ENCODE measurements around the gene LRP1.

The LRP1 gene

GRCh38 chr12:57135527-57136326 lies 7.4 kb downstream of the LRP1 start:
- peak; percentile 92 for DNase-seq (ENCODE audit: low spot score)

DNA sequence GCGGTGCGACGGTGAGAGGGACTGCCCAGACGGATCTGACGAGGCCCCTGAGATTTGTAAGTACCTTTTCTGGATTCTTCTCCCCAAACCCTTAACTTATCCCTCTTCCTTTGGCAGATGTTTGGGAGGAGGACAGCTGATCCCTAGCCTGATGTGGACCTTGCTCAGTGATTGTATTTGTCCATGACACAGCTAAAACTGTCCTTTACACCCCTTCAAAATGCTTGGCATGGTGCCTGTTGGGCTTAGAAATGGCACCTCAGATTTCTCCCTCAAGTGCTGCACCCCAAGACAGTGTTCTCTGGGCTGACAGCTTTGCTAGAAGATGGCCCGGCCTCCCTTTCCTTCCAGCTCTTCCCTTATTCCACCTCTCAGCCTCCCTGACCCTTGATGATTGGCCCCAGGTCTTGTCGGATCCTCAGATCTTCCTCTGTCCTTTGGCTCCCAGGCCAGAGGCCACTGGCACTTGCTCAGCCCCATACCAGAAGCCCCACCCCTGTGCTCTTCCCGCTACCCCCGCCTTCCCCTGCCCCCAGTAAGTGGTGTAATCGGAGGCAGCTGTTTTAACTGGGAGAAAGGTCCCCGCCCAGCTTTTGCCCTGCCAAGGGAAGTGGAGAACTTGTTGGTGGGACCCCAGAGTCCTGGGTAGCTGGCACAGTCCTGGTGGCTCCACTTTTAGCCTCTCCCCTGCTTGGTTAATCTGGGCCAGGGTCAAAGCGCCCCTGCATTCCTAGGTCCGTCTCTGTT lies 10.4 kb downstream of the LRP1 start:
- DNase-seq (ENCODE audit: low spot score) = no peak

- DNase-seq (ENCODE audit: low spot score) = no peak
Observed at GRCh38 chr12:57139796-57140649, 11.7 kb downstream of the LRP1 start.

GRCh38 chr12:57141249-57141648 lies 13.0 kb downstream of the LRP1 start:
- DNase-seq (ENCODE audit: low spot score) = no peak

- DNase-seq (ENCODE audit: low spot score) = no peak
Observed at GRCh38 chr12:57142121-57142520, 13.8 kb downstream of the LRP1 start.

GRCh38 chr12:57142727-57143126 lies 14.4 kb downstream of the LRP1 start:
- no peak for DNase-seq (ENCODE audit: low spot score)

DNA sequence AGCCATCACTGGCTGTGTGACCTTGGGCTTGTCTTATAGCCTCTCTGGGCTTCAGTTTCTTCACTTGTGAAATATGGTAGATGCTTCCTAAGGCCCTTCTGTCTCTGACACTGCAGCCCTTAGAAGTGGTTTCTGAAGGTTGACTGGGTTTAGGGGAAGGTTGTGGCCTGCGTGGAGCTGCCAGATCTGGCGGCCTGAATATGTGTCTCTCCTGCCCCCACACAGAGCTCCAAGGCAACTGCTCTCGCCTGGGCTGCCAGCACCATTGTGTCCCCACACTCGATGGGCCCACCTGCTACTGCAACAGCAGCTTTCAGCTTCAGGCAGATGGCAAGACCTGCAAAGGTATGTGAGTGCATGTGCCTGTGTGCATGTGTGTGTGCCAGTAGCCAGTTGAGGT lies 15.2 kb downstream of the LRP1 start:
- no peak for DNase-seq (ENCODE audit: low spot score)

GRCh38 chr12:57145460-57146059 lies 17.3 kb downstream of the LRP1 start:
- DNase-seq (ENCODE audit: low spot score) = no peak

DNA sequence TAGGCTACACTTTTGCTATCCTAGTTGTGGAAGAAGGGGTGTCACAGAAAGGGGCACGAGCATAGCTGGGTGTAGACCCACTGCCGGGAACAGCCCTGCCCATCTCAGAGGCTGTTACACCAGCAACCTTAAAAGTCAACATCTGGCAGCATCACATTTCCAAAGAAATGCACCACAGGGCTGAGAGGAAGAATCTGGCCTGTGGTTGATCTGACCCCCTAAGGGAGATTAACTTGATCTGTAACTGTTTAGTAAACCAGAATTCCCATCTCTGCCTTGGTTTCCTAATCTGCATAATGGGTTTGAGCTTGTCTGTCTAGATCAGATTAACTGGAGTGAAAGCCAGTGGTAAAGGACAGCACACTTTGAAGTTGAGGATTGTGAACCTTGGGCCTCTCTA lies 17.8 kb downstream of the LRP1 start:
- DNase-seq (ENCODE audit: low spot score) = no peak

- no peak for DNase-seq (ENCODE audit: low spot score)
Observed at GRCh38 chr12:57146961-57147944, 19.0 kb downstream of the LRP1 start, which contains the start of gene LRP1-AS. TSS of gene LRP1-AS (minus strand) at chr12:57147619.

- DNase-seq (ENCODE audit: low spot score) = no peak
Observed at GRCh38 chr12:57148469-57149244, 20.4 kb downstream of the LRP1 start.

DNA sequence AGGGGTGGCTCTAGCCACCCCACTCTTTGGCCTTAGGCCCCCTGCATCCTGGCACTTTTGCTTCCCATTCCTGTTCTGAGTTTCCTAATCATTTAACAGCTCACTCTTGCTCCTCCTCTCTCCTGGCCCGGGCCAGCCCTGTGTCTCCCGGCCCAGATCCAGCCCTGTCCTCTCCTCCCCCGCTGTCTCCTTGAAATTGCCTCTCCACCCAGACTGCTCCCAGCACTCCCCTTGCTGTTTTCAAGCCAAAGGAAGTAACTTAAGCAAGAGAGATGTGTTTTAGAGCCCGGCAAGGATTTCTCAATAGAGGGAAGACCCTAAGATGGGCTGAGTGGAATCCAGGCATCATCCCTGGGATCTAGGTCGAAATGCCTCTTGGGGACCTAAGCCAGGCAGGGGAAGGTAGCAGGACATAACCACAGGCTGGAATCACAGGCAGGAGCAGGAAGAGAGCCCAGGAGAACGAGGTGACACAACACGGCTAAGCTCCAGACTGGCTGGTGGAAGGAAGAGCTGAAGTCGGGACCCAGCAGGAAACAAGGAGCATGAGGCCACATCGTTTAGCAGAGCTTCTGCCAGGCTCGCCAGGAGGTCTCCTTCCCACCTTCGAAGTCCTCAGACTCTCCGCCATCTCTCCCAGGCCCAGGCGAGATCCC lies 21.1 kb downstream of the LRP1 start:
- DNase-seq (ENCODE audit: low spot score) = peak; percentile 81

DNA sequence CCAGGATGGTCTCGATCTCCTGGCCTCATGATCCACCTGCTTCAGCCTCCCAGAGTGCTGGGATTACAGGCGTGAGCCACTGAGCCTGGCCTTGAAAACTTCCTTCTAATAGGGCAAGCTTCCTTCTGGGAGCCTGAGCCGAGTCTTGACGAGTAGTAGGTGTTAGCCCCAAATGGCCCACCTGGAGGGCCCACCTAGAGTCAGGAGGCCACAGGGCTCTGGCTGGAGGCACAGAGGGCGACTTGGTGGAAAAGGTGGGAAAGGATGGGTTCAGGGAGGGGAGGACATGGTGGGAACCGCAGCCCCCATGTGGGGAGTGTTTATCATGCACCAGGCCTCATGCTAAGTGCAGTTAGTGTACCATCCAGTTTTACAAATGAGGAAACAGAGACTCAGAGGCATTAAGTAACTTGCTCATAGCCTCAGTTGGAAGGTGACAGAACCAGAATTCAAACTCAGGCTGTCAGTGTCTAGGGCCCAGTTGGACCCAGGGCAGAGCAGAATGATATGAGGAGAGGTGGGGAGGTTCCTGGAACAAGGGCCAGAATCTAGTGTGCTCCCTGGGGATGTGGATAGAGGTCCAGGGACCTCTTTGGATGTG lies 22.2 kb downstream of the LRP1 start:
- DNase-seq (ENCODE audit: low spot score) = no peak

DNA sequence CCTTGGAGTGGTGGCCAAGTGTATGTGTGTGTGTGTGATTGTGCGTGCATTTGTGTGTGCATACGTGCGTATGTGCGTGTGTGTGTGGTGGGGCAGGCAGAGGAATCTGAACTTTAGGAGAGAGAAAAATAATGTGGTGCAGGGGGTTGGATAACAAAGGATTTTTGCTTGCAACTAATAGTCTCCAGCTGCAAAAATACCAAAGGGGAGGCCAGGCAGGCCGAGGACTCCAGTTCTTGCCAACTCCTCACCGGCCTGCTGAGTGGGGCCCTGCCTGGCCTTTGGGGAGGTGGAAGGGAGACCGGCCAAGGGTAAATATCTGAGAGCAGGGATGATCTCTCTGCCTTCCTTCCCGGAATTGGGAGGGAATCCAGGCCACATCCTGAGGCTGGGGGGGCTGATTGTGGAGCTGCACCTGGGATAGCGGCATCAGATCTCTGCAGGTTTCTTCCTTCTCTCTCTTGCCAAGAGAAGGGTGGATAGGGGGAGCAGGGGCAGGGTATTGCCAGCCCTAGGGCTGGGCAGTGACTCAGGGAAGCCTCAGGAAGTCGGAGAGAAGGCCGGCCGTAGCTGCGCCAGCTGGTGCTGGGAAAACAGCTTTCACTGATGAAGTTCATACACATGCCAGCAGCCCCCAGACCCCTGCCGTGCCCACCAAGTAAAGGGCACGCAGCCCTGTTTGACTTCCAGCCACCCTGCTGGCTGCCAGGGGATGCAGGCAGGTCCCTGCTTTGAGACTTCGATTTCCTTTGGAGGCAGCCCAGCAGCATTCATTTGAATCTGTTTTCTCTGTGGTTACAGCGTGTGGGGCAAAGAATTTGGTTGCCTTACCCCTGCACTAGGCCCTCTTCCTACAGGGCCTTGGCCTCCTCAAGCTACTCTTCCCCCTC lies 23.7 kb downstream of the LRP1 start:
- peak; percentile 84 for DNase-seq (ENCODE audit: low spot score)

DNA sequence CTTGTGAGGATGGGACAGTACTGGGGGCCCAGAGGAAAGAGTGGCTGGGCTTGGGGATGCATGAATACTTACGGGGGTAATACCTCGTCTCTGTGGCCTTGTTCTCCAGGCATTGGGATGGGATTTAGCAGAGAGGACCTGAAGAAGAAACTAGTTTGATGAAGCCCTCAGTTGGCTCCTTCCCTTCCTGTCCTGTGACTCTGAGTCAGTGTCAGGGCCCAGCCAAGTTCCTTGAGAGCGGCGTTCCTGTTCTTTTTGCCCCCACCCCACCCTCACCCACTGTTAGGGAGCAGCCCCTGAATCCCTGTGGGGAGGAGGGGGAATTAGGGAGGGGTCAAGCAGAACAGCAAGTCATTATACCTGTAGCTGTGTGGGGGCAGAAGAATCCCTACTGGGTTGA lies 24.4 kb downstream of the LRP1 start:
- DNase-seq (ENCODE audit: low spot score) = no peak

GRCh38 chr12:57153415-57153997 lies 25.2 kb downstream of the LRP1 start:
- no peak for DNase-seq (ENCODE audit: low spot score)

DNA sequence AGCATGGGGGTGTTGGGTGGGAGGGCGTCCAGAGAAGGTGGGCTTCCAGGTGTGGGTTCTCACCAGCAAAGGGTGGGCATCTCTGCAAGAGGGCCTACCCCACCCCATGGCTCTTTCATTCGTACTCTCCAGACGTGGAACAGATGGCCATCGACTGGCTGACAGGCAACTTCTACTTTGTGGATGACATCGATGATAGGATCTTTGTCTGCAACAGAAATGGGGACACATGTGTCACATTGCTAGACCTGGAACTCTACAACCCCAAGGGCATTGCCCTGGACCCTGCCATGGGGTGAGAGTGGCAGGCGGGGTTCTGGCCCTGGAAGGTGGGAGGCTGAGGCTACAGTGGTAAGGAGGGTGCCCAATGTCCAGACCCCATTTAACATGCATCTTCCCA lies 25.8 kb downstream of the LRP1 start:
- DNase-seq (ENCODE audit: low spot score) = no peak

Data from left forelimb (tissue), 1 donor.